ENCODE results near the gene TRIM7.
A peak's percentile ranks its signal among the peaks of the same experiment; 100 is the strongest.

GRCh38 chr5:181221792-181222629, 17.0 kb upstream of the TRIM7 start:
- peak in 2 of 3 donors; percentile 3 to 22 for TF ChIP-seq CTCF (IDR thresholded peaks at IDR 0.05)
- no peak for TF ChIP-seq POLR2A (IDR thresholded peaks at IDR 0.05)
- TF ChIP-seq EP300 (IDR thresholded peaks at IDR 0.05): no peak
